ENCODE data around the gene MIAT.

GRCh38 chr22:26675687-26676268 lies 18.4 kb downstream of the MIAT start:
- no peak for TF ChIP-seq LEF1 (IDR thresholded peaks at IDR 0.05; ENCODE audit: borderline replicate concordance)
- no peak for TF ChIP-seq HDGF (IDR thresholded peaks at IDR 0.05; ENCODE audit: borderline replicate concordance)
- no peak for TF ChIP-seq ELF4 (IDR thresholded peaks at IDR 0.05)
- no peak for TF ChIP-seq SP1 (IDR thresholded peaks at IDR 0.05)
- TF ChIP-seq SUZ12 (IDR thresholded peaks at IDR 0.05), result no peak
- no peak for TF ChIP-seq FOXK2 (IDR thresholded peaks at IDR 0.05)

Data from HEK293T (cell line).